GM18873 (cell line): ENCODE results near the gene KCNA3.
A peak's percentile ranks its signal among the peaks of the same experiment; 100 is the strongest.

Experiments
- ATAC-seq: cut with Tn5 transposase; IDR thresholded peaks from one replicate; pipeline ENCODE4 v1.9.1; 2021; ENCODE audit warnings: mild to moderate bottlenecking, moderate library complexity, moderate number of reproducible peaks; ENCODE audit not compliant: unreplicated experiment, low FRiP score

The KCNA3 gene

GRCh38 chr1:110643879-110644472 is 30.8 kb downstream of the KCNA3 start:
- no peak for ATAC-seq

DNA sequence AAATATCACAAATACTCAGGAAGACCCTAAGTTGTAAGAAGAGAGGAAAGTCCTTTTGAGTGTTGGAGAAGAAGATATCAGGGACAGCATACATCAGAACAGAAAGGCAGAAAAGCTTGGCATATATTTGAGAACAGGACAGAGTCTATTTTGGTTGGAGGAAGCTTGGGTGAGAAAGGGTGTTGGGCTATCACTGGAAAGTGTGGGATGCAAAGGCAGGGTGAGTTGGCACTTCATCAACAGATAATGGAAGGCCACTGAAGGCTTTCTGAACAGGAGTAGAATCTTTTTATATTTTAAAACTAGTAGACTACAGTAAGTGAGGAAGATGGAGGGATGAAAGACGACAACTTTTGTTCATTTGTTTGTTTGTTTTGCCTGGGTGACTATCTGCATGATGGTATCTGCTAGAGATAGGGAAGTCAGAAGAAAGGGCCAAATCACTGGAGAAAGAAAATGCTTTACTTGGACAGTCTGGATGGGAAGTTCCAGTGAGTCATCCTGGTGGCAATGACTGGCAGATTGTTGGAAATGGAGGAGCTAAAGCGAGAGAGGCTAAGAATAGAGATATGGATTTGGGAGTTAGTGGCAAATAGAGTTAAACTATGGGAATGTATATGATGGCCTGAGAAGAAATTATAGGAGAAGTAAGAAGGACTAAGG is 34.9 kb downstream of the KCNA3 start:
- no peak for ATAC-seq

DNA sequence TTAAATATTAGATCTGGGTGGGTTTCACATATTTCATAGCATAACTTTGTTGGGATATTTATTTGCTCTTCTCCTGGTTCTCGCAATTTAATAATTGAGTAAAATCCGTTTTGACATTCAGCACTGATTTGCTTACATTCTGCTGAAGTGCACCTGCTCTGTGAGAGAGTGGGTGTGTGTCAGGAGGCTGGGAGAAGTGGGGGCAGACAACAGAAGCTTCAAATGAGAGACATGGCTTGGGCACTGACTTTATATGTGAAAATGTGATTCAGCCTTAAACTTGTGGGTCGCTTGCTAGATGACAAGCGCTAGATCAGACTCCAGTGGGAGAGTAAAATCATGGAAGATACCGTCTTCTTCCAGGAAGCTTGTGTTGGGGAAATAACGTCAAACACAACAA is 36.2 kb downstream of the KCNA3 start:
- ATAC-seq, result no peak

DNA sequence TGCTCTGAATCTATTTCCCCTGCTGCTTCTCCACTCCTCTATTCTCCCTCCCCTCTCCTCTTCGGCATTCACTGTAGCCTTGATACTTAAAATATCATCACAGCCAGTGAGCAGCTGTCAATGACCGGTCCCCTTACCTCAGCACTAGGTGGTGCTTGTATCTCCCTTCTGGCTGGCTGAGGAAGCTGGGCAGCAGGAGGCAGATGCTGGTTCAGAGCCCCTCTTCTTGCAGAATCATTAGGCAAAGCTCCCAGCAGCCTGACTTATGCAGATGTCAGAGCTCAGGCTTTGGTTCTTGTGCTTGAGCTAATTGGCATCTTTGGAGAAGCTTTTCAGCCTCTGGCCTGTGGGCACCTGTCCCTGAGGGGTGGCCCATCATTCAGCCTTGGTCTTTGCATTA is 36.7 kb downstream of the KCNA3 start:
- ATAC-seq, result no peak

DNA sequence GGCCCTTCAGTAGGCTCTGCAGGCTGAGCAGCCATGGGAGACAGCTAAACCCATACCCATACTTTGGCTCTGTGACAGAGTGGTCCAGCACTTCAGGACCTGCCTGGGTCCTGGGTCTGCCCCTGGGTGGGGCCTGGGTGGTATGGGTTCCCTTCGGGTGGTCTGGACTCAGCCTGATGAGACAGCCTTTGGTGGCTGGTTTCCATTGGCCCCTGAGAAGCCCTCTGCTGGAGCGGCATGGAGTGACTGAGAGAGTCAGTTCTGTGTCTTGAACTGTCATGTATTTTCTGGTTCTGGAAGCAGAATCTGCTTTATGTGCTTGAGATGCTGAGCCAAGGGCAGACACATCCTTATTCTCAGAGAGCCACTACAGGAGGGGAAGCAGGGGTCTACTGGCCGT is 37.3 kb downstream of the KCNA3 start:
- no peak for ATAC-seq

DNA sequence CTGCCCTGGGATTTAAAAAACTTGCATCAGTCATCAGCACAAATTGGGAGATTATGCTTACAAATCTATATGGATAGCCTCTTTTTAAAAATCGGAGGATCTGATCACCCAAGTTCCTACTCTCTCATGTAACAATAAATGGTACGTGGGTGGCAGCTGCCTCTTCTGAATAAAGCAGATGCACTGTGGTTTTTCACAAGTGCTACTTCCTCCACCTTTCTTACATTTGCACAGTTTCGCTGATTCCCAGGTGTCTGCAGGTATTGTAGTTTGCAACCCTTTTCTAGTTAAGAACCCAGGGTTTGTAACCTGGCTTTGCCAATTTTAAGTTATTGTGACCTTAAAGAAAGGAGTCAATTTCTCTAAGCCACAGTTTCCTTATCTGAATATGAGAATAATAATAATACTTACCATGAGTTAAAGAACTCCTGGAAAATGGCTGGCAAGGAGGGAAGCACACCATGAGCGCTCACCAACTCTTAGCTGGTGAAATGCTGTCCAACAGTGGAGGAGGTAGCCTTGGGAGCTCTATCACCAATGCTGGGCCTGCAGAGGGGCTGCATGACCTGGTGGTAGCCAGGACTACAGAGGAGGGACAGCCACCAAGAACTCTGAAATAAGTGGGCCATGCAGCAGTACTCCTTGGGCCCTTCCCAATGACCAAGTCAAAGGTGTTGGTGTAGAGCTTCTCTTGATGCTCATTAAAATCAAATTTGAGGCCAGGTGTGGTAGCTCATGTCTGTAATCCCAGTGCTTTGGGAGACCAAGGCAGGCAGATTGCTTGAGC is 38.4 kb downstream of the KCNA3 start:
- ATAC-seq, result no peak

- no peak for ATAC-seq
Measured at GRCh38 chr1:110635434-110635833, 39.3 kb downstream of the KCNA3 start.

DNA sequence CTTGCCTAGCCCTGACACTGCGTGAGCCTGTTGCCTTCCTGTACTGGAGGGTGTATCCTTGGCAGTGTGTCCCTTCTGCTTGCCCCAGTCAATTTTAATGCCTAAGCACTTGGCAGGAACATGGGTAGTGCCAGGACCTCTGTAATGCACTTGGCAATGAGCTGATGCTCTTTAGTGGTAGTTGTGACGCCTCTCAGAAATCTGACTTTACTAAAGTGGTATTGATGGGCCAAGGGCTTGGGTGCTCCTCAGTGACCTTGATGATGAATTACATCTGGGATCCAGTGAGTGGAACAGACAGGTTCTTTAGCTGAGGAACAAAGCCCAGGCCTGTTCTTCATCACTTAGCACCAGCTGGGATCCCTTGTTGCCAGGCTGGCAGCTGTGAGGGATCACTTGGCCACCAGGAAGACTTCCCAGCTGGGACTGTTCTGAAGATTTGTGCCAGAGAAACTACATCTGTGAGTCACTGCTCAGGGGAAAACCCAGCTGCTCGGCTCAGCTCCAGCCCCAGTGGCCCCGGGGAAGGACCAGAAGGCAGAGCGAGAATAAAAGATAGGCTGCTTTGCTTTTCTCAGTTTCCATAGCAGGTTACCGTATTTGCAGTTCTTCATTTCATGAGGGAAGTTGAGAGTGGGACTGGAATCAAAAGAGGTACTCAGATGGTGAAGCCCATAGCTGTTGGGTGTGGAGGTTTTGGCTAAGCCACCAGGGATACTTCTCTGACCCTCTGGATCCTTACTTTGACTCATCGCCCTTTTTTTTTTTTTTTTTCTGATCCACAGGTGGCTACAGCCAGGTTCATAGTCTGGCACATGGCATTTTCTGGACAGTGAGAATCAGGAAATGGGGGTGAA is 40.1 kb downstream of the KCNA3 start:
- ATAC-seq, result peak; percentile 65

GRCh38 chr1:110634086-110634454 is 40.7 kb downstream of the KCNA3 start:
- ATAC-seq, result no peak

GRCh38 chr1:110633646-110634030 is 41.1 kb downstream of the KCNA3 start:
- ATAC-seq, result no peak

GRCh38 chr1:110631836-110632620 is 42.7 kb downstream of the KCNA3 start:
- ATAC-seq, result no peak

- peak; percentile 48 for ATAC-seq
Measured at GRCh38 chr1:110630839-110631663, 43.7 kb downstream of the KCNA3 start.

DNA sequence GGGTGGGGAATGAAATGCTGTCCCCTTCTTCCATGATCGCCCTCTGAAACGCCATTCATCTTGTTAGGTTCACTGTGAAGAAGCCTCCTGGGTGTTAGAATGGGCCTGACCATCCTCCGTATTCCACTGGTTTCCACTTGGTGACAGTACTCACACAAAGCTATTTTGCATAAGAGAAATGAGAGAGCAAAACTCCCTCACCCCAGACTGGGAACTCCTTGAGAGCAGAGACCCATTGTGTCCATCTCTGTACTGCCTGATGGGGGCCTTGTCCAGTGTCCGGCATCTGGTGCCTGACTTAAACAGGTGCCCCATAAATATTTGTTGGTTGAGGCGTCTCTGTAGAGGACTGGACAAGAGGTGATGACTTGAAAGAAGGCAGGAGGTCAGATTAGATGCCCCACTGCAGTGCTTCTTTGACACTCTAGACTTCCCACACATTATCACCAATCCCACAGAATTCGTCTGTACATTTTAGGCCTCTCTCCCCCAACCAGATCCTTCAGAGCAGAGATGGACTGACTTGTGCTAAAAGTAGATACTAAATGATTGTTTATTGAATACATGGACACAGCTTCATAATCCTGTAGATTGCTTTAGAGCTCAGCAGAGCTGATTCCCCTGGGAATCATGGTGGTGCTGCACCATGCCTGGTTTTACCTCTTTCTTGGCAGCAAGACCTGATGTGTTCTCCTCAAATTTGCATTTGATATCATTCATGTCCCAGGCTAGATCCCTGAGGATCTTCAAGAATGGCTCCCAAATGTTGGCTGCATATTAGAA is 46.2 kb downstream of the KCNA3 start:
- no peak for ATAC-seq

- ATAC-seq, result no peak
Measured at GRCh38 chr1:110627764-110628163, 47.0 kb downstream of the KCNA3 start.

- no peak for ATAC-seq
Measured at GRCh38 chr1:110626889-110627288, 47.9 kb downstream of the KCNA3 start.
